H9 (cell line): ENCODE data around the gene HSPA12A. TPM values are rescaled to one million over a fixed set of nuclear protein-coding genes. Genes with fewer than 3 reads are reported as not detected.

Experiments
- DNase-seq: peaks from one replicate; pipeline ENCODE4 v3.0.0-alpha.2; 2017
- H2AFZ ChIP-seq: one replicate; pipeline ENCODE4 v1.6.1; 2013; ENCODE audit warnings: mild to moderate bottlenecking, low read length, control low read depth, moderate library complexity
- H2AK5ac ChIP-seq: 2 replicates; pipeline ENCODE4 v1.6.1; 2013; ENCODE audit warnings: low read length, control low read depth, mixed read lengths; ENCODE audit not compliant: insufficient read length
- H2BK120ac ChIP-seq: one replicate; pipeline ENCODE4 v1.6.1; 2013; ENCODE audit warnings: low read depth, mild to moderate bottlenecking, low read length, control low read depth, inconsistent platforms; ENCODE audit not compliant: poor library complexity, severe bottlenecking
- H2BK12ac ChIP-seq: 2 replicates; pipeline ENCODE4 v1.6.1; 2013; ENCODE audit warnings: low read length, control low read depth, mixed read lengths, low read depth; ENCODE audit not compliant: insufficient read length
- H2BK15ac ChIP-seq: 2 replicates; pipeline ENCODE4 v1.6.1; 2013; ENCODE audit warnings: low read depth, low read length, control low read depth
- H2BK20ac ChIP-seq: one replicate; pipeline ENCODE4 v1.6.1; 2013; ENCODE audit warnings: low read depth, mild to moderate bottlenecking, low read length, control low read depth, inconsistent platforms; ENCODE audit not compliant: poor library complexity, severe bottlenecking
- H2BK5ac ChIP-seq: 2 replicates; pipeline ENCODE4 v1.6.1; 2013; ENCODE audit warnings: low read length, control low read depth, mixed read lengths; ENCODE audit not compliant: insufficient read length
- H3K14ac ChIP-seq: 2 replicates; pipeline ENCODE4 v1.6.1; 2013; ENCODE audit warnings: low read length, control low read depth; ENCODE audit not compliant: insufficient read depth
- H3K18ac ChIP-seq: 2 replicates; pipeline ENCODE4 v1.6.1; 2013; ENCODE audit warnings: low read depth, mild to moderate bottlenecking, mixed read lengths, low read length, control low read depth; ENCODE audit not compliant: insufficient read length
- H3K23ac ChIP-seq: 2 replicates; pipeline ENCODE4 v1.6.1; 2013; ENCODE audit warnings: low read length, control low read depth, mixed read lengths, low read depth; ENCODE audit not compliant: insufficient read length
- H3K23me2 ChIP-seq: 2 replicates; pipeline ENCODE4 v1.6.1; 2013; ENCODE audit warnings: low read depth, mild to moderate bottlenecking, mixed read lengths, low read length, control low read depth; ENCODE audit not compliant: insufficient read length, poor library complexity, severe bottlenecking
- H3K27ac ChIP-seq: 2 replicates; pipeline ENCODE4 v1.5.1; 2013; ENCODE audit warnings: low read length, control low read depth, mixed read lengths, low read depth; ENCODE audit not compliant: insufficient read length
- H3K27me3 ChIP-seq: 2 replicates; pipeline ENCODE4 v1.6.1; 2013; ENCODE audit warnings: low read length, control low read depth, inconsistent platforms; ENCODE audit not compliant: insufficient read depth
- H3K4ac ChIP-seq: 2 replicates; pipeline ENCODE4 v1.6.1; 2013; ENCODE audit warnings: low read depth, mild to moderate bottlenecking, control low read depth, inconsistent platforms, low read length, moderate library complexity
- H3K4me1 ChIP-seq: 2 replicates; pipeline ENCODE4 v1.6.1; 2013; ENCODE audit warnings: low read length, control low read depth, inconsistent platforms; ENCODE audit not compliant: insufficient read depth
- H3K4me2 ChIP-seq: 2 replicates; pipeline ENCODE4 v1.6.1; 2013; ENCODE audit warnings: low read length, control low read depth, mixed read lengths; ENCODE audit not compliant: insufficient read length, insufficient read depth
- H3K56ac ChIP-seq: 2 replicates; pipeline ENCODE4 v1.6.1; 2013; ENCODE audit warnings: low read depth, mild to moderate bottlenecking, mixed read lengths, low read length, control low read depth; ENCODE audit not compliant: insufficient read length
- H3K79me1 ChIP-seq: 2 replicates; pipeline ENCODE4 v1.6.1; 2013; ENCODE audit warnings: low read depth, mild to moderate bottlenecking, moderate library complexity, low read length, control low read depth, inconsistent platforms; ENCODE audit not compliant: insufficient read depth, poor library complexity, severe bottlenecking
- H3K79me2 ChIP-seq: 2 replicates; pipeline ENCODE4 v1.6.1; 2013; ENCODE audit warnings: low read length, control low read depth, inconsistent platforms; ENCODE audit not compliant: insufficient read depth
- H3K9ac ChIP-seq: 2 replicates; pipeline ENCODE4 v1.6.1; 2013; ENCODE audit warnings: low read length, control low read depth, mixed read lengths; ENCODE audit not compliant: insufficient read length; ENCODE audit errors: extremely low read depth
- H3K9me3 ChIP-seq: one replicate; pipeline ENCODE4 v1.6.1; 2013; ENCODE audit warnings: low read depth, low read length, inconsistent platforms; ENCODE audit not compliant: control insufficient read depth
- H3T11ph ChIP-seq: one replicate; pipeline ENCODE4 v1.6.1; 2013; ENCODE audit warnings: mild to moderate bottlenecking, low read length, control low read depth, inconsistent platforms
- H4K20me1 ChIP-seq: one replicate; pipeline ENCODE4 v1.6.1; 2013; ENCODE audit not compliant: control insufficient read depth, insufficient read length, insufficient read depth
- H4K5ac ChIP-seq: 2 replicates; pipeline ENCODE4 v1.6.1; 2013; ENCODE audit warnings: low read depth, mild to moderate bottlenecking, mixed read lengths, low read length, control low read depth; ENCODE audit not compliant: insufficient read length
- H4K8ac ChIP-seq: replicated peaks from 2 replicates; pipeline ENCODE4 v1.6.1; 2013; ENCODE audit warnings: low read length, control low read depth, mixed read lengths, low read depth; ENCODE audit not compliant: insufficient read length
- H4K91ac ChIP-seq: 2 replicates; pipeline ENCODE4 v1.6.1; 2013; ENCODE audit warnings: low read depth, mild to moderate bottlenecking, moderate library complexity, mixed read lengths, low read length, control low read depth; ENCODE audit not compliant: insufficient read length
- H3K27ac Mint-ChIP-seq, 3 experiments: 2 replicates in 2 of 3; 3 replicates in 1 of 3; pipeline ENCODE4 v1.8.0; 2020 to 2021; ENCODE audit warnings: mixed read lengths in 3 of 3, mild to moderate bottlenecking in 1 of 3, moderate library complexity in 1 of 3
- H3K27me3 Mint-ChIP-seq: 2 replicates; pipeline ENCODE4 v1.8.0; 2021; ENCODE audit warnings: low read depth, mild to moderate bottlenecking, moderate library complexity, mixed read lengths
- H3K36me3 Mint-ChIP-seq, 3 experiments: 2 replicates in 2 of 3; 3 replicates in 1 of 3; pipeline ENCODE4 v1.8.0; 2020 to 2021; ENCODE audit warnings: low read depth in 3 of 3, mixed read lengths in 3 of 3; ENCODE audit not compliant: insufficient read depth in 1 of 3
- H3K4me1 Mint-ChIP-seq, 2 experiments: 2 replicates each; pipeline ENCODE4 v1.8.0; 2020; ENCODE audit warnings: mixed read lengths in 2 of 2
- H3K4me3 Mint-ChIP-seq, 2 experiments: 2 replicates in 1 of 2; 3 replicates in 1 of 2; pipeline ENCODE4 v1.8.0; 2020 to 2021; ENCODE audit warnings: mild to moderate bottlenecking in 2 of 2, mixed read lengths in 2 of 2, moderate library complexity in 1 of 2
- H3K9me3 Mint-ChIP-seq, 2 experiments: 2 replicates in 1 of 2; 3 replicates in 1 of 2; pipeline ENCODE4 v1.8.0; 2020; ENCODE audit warnings: mild to moderate bottlenecking in 2 of 2, mixed read lengths in 2 of 2, moderate library complexity in 1 of 2
- WGBS: extraction: QIAGEN DNeasy Blood & Tissue Kit; methylation state at CpG from one replicate; pipeline ENCODE4 v1.1.7; 2013; ENCODE audit warnings: missing lambda C conversion rate, low lambda C conversion rate, mixed read lengths; ENCODE audit not compliant: insufficient read length; ENCODE audit errors: extremely low coverage; 5-methylcytosine and 5-hydroxymethylcytosine counted together
- total RNA-seq: library from RNA; stranded (reverse); gene quantifications from 2 replicates; pipeline ENCODE4 v1.2.1, GENCODE V29; 2021
- TF ChIP-seq, protein P1 (sequence below): fragments of 200-600 bp; sonication (generic); conservative IDR thresholded peaks from 3 replicates; pipeline ENCODE4 v1.8.0; 2021; ENCODE audit warnings: antibody characterized with exemption, mild to moderate bottlenecking

Gene HSPA12A
- total RNA-seq, 1 experiment from 2014 or later, result 3.2 TPM

- Histone ChIP-seq H3K23me2 (no peaks in the 10 kb centered on the region), H3K27me3 (no peaks in the 10 kb centered on the region), H4K91ac (no peak overlapping the region), H3K14ac (no peak overlapping the region), H4K8ac (no peak overlapping the region), H3K79me1 (no peaks in the 10 kb centered on the region), H2AFZ (no peak overlapping the region), H3K79me2 (no peaks in the 10 kb centered on the region), H3K23ac (no peak overlapping the region), H4K5ac (no peak overlapping the region), H3K56ac (no peak overlapping the region), H2BK20ac (no peak overlapping the region), H3K4me1 (no peaks in the 10 kb centered on the region), H3K18ac (no peak overlapping the region), H3K4me2 (no peak overlapping the region), H2AK5ac (no peak overlapping the region), H2BK5ac (no peak overlapping the region), H2BK120ac (no peak overlapping the region), H2BK12ac (no peak overlapping the region), H3T11ph (no peak overlapping the region), H3K4ac (no peak overlapping the region), H3K27ac (no peak overlapping the region), H3K9ac (no peak overlapping the region), H4K20me1 (no peaks in the 10 kb centered on the region), H2BK15ac (no peak overlapping the region), H3K9me3 (no peaks in the 10 kb centered on the region)
- Mint-ChIP-seq H3K27ac (no peak overlapping the region), H3K36me3 (no peaks in the 10 kb centered on the region), H3K4me1 (peaks cover 3 to 10% of the 10 kb centered on the region in 2 experiments), H3K4me3 (no peak overlapping the region), H3K9me3 (no peaks in the 10 kb centered on the region; a peak in 2 of 5 replicates), H3K27me3 (peaks cover 20% of the 10 kb centered on the region)
- TF ChIP-seq, protein P1, sequence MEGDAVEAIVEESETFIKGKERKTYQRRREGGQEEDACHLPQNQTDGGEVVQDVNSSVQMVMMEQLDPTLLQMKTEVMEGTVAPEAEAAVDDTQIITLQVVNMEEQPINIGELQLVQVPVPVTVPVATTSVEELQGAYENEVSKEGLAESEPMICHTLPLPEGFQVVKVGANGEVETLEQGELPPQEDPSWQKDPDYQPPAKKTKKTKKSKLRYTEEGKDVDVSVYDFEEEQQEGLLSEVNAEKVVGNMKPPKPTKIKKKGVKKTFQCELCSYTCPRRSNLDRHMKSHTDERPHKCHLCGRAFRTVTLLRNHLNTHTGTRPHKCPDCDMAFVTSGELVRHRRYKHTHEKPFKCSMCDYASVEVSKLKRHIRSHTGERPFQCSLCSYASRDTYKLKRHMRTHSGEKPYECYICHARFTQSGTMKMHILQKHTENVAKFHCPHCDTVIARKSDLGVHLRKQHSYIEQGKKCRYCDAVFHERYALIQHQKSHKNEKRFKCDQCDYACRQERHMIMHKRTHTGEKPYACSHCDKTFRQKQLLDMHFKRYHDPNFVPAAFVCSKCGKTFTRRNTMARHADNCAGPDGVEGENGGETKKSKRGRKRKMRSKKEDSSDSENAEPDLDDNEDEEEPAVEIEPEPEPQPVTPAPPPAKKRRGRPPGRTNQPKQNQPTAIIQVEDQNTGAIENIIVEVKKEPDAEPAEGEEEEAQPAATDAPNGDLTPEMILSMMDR, result no peak
- no peak for DNase-seq
- no CpG with 5 or more reads among the region's 8 CpGs for WGBS
Measured at GRCh38 chr10:116621476-116621875, 120.9 kb downstream of the HSPA12A start.

Other genes with a start within 250 kb of the HSPA12A start
- not detected in 2 replicates for gene PNLIP, start 196.6 kb downstream of the HSPA12A start, total RNA-seq
- not detected in 2 replicates for gene PNLIPRP1, start 151.6 kb downstream of the HSPA12A start, total RNA-seq
- gene PNLIPRP2, start 121.6 kb downstream of the HSPA12A start, total RNA-seq, result 0.24 and 0.26 TPM in 2 replicates
- gene ENO4, start 106.9 kb upstream of the HSPA12A start, total RNA-seq, result 0.18 and 0.26 TPM in 2 replicates